GM21390 (cell line): ENCODE results near the gene RUNX3.
"Not testable (repeated sequence)": the region's sequence is repeated elsewhere in the genome, so short reads cannot be mapped to it uniquely, and the experiment has no call there.

Experiments used
- ATAC-seq: cut with Tn5 transposase; IDR thresholded peaks from one replicate; pipeline ENCODE4 v1.9.1; 2021; ENCODE audit not compliant: unreplicated experiment

RUNX3 gene

GRCh38 chr1:24930260-24931145 is at the start of gene RUNX3:
RUNX3 (minus strand) TSS chr1:24930276; CDS start chr1:24929868, 408 bp downstream.
- peak; percentile 75 for ATAC-seq

DNA sequence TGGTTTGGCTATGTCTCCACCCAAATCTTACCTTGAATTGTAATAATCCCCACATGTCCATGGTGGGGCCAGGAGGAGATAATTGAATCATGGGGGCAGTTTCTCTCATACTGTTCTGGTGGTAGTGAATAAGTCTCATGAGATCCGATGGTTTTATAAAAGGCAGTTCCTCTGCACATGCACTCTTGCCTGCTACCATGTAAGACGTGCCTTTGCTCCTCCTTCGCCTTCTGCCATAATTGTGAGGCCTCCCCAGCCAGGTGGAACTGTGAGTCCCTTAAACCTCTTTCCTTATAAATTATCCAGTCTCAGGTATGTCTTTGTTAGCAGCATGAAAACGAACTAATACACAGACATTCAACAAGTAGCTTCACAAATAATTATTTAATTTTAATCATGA is 49.2 kb upstream of the RUNX3 start:
- ATAC-seq, result not testable (repeated sequence)

GRCh38 chr1:24978383-24979032 is 48.4 kb upstream of the RUNX3 start:
- ATAC-seq, result no peak

GRCh38 chr1:24975391-24975790 is 45.3 kb upstream of the RUNX3 start:
- no peak for ATAC-seq

DNA sequence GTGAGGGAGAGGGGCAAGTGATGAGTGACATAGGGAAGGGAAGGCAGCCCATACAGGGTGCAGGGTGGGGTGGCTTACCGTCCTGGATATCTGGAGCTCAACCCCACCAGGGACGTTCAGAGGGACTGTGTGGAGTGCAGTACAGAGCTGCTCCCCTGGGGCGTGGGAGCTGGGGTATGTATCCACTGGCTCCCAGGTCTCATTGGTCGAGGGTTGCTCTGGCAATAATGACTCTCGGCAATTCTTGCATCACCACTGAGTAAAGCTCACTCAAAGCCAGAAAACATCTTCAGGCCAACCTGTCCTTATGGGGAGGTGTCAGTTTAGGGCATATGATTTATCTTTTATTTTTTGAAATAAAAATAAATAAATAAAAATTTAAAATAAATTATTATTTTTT is 43.2 kb upstream of the RUNX3 start:
- no peak for ATAC-seq

DNA sequence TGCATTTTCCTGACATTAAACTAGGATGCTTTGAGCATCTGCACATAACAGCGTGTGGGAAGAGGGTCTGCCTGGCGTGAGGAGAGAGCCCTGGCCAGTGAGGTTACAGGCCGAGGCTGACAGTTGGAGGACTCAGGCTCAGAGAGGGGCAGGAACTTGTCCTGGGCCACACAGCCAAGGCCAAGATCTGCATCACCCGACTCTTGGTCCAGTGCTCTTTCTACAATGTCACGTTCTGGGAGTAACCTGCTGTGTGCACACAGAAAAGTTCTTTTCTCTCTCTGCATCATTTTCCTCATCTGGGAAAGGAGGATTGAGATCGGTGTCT is 42.8 kb upstream of the RUNX3 start:
- ATAC-seq, result no peak

- ATAC-seq, result no peak
Observed at GRCh38 chr1:24972221-24972914, 42.3 kb upstream of the RUNX3 start.

- no peak for ATAC-seq
Observed at GRCh38 chr1:24970926-24971875, 41.1 kb upstream of the RUNX3 start.

DNA sequence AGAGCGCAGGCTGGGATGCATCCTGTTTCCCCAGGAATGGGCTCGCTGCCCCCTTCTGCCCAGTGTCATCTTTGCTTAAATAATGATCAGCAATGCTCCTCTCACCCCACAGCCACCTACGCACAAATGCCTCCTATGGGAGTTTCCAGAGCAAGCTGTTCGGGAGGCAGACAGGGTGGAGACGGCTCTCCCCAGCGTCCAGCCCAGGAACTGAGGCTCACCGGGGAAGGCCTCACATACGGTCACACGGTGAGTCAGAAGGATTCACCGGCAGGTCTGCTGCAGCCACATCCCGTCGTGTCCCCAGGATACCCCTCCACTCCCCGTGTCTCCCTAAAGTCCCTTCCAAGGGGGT is 40.3 kb upstream of the RUNX3 start:
- ATAC-seq, result no peak

- ATAC-seq, result no peak
Observed at GRCh38 chr1:24969596-24970398, 39.7 kb upstream of the RUNX3 start.

DNA sequence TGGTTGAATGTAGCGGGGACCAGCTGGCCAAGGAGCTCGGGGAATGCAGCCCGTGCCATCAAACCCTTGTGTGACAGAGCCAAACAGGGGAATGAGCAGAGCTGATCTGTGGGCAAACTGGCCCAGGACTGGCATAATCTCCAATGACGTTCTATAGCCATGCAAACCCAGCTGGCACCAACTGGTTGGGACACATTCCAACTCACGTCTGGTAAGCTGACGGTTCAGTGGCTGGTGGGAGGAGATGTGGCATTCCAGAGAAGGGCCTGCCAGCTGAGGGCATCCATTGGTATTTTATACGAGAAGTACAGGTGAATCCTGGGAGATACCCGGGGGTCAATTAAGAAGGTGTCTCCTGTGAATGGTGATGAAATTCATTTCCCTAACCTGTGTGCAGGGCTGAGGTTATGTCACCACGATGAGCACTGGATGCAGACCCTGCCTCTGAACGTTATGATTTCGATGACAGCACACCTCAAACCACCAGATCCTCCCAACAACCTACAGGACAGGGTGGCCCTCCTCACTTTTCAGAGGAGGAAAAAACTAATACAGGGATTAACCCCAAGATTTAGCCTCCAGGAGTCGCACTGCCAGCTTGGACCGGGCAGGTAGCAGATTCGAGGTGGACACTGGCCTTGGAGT is 39.0 kb upstream of the RUNX3 start:
- no peak for ATAC-seq

- ATAC-seq, result no peak
Observed at GRCh38 chr1:24967962-24968361, 37.9 kb upstream of the RUNX3 start.

- no peak for ATAC-seq
Observed at GRCh38 chr1:24967555-24967954, 37.5 kb upstream of the RUNX3 start.

- ATAC-seq, result no peak
Observed at GRCh38 chr1:24966724-24967346, 36.8 kb upstream of the RUNX3 start.

GRCh38 chr1:24966121-24966723 is 36.1 kb upstream of the RUNX3 start:
- ATAC-seq, result no peak

DNA sequence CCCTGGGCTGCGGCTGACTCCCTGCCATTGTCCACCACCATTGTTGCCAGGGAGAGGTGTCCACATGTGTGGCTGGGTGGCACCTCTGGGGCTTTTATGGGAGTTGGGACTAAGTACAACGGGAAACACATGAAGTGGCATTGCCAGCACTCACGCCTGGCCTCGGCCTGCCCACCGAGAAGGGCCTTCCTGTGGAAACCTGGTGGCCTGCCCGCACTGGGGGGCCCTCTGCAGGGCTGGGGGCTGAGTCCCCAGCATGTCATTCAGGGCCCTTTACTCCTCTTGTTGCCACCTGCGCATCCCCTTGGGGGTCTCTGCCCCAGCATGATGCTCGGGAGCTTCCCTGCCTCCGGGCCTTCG is 35.5 kb upstream of the RUNX3 start:
- no peak for ATAC-seq

DNA sequence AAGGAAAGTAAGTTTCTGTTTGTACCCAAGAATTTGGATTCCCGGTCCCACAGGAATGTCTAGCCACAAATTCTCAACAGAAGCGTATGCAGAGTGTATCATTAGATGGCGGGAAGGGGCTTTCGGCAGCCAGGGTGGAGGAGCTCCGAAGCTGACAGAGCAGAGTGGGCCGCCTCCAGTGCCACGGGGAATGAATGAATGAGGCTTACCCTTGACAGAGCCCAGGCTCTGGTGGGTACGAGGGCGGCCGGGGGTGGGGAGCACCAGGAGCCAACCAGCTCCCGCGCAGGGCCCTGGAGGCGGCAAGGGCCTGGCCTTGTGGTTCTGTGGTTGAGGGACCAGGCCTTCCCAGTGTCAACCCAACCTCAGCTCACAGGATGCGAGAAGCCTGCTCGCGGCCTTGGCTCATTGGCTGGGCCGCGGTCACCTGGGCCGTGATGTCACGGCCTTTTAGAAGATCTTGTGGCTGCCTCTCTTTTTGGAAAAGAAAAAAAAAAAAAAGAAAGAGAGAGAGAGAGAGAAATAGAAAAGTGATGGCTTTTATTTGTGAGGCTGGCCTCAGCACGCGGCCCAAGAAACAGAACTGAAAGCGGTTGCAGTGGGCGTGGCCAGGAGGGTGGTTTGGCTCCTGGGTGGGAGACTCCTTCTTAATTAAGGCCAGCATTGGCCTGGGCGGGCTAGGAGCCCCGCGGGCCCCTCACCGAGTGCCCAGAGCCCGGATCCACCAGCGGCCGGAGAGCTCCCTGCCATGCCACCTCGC is 34.9 kb upstream of the RUNX3 start:
- peak; percentile 91 for ATAC-seq
